IMR-90 (cell line): ENCODE results near the gene PARVB. TPM values are rescaled to one million over a fixed set of nuclear protein-coding genes. Genes with fewer than 3 reads are reported as not detected.

ENCODE experiments used
- ATAC-seq: fragments of 200-7000 bp; cut with Tn5 transposase; 2 replicates; pipeline ENCODE4 v1.9.1; 2020; ENCODE audit warnings: low read depth, mild to moderate bottlenecking, moderate library complexity
- BruUV-seq: library from RNA; stranded (reverse); fragments of 400-500 nt; replicated peaks from 2 replicates; lab custom pipeline; 2021; lab: Mats Ljungman, UMichigan
- CTCF ChIA-PET: fragments of 300-600 bp; formaldehyde crosslinking; extraction: SDS; loops from one replicate; lab custom pipeline; 2021; ENCODE audit warnings: antibody characterized with exemption; lab: Yijun Ruan, JAX
- POLR2A ChIA-PET: fragments of 300-600 bp; sonication (Branson Sonifier 250); formaldehyde crosslinking; loops from one replicate; lab custom pipeline; 2022; ENCODE audit warnings: antibody characterized with exemption; ENCODE audit not compliant: unreplicated experiment; lab: Charles Lee
- DNase-seq: peaks from one replicate; pipeline ENCODE4 v3.0.0; 2013
- H2AFZ ChIP-seq: replicated peaks from 2 replicates; pipeline ENCODE3; 2013; ENCODE audit warnings: low read length, mild to moderate bottlenecking; ENCODE audit not compliant: poor library complexity
- H2AK5ac ChIP-seq: 2 replicates; pipeline ENCODE4 v1.6.1; 2013; ENCODE audit warnings: low read depth, low read length, inconsistent platforms
- H2AK9ac ChIP-seq: replicated peaks from 2 replicates; pipeline ENCODE3; 2013; ENCODE audit warnings: mild to moderate bottlenecking, low read depth, low read length, moderate library complexity; ENCODE audit not compliant: poor library complexity
- H2BK120ac ChIP-seq: 2 replicates; pipeline ENCODE4 v1.6.1; 2013; ENCODE audit warnings: low read depth, low read length, inconsistent platforms
- H2BK15ac ChIP-seq: 3 replicates; pipeline ENCODE4 v1.6.1; 2013; ENCODE audit warnings: low read depth, low read length, inconsistent platforms
- H2BK20ac ChIP-seq: 2 replicates; pipeline ENCODE4 v1.6.1; 2013; ENCODE audit warnings: low read depth, mild to moderate bottlenecking, inconsistent platforms, low read length, moderate library complexity
- H2BK5ac ChIP-seq: 2 replicates; pipeline ENCODE4 v1.6.1; 2013; ENCODE audit warnings: mild to moderate bottlenecking, low read depth, low read length, inconsistent platforms; ENCODE audit not compliant: poor library complexity, severe bottlenecking
- H3K14ac ChIP-seq: replicated peaks from 2 replicates; pipeline ENCODE4 v1.6.1; 2013; ENCODE audit warnings: low read depth, low read length, inconsistent platforms
- H3K18ac ChIP-seq: 2 replicates; pipeline ENCODE4 v1.6.1; 2013; ENCODE audit warnings: low read depth, low read length, control low read depth
- H3K23ac ChIP-seq: 2 replicates; pipeline ENCODE4 v1.6.1; 2013; ENCODE audit warnings: low read depth, low read length, inconsistent platforms
- H3K27ac ChIP-seq: 2 replicates; pipeline ENCODE4 v1.5.1; 2013; ENCODE audit warnings: mild to moderate bottlenecking, control low read depth, low read length; ENCODE audit not compliant: insufficient read depth
- H3K27me3 ChIP-seq: 2 replicates; pipeline ENCODE4 v1.6.1; 2013; ENCODE audit warnings: low read length; ENCODE audit not compliant: control insufficient read depth, insufficient read depth
- H3K36me3 ChIP-seq: 2 replicates; pipeline ENCODE4 v1.6.1; 2013; ENCODE audit warnings: low read length, mixed read lengths; ENCODE audit not compliant: control insufficient read depth, insufficient read depth
- H3K4ac ChIP-seq: 2 replicates; pipeline ENCODE4 v1.6.1; 2013; ENCODE audit warnings: low read depth, low read length, inconsistent platforms
- H3K4me1 ChIP-seq: 2 replicates; pipeline ENCODE4 v1.6.1; 2013; ENCODE audit warnings: low read length, mixed read lengths; ENCODE audit not compliant: control insufficient read depth, insufficient read depth
- H3K4me2 ChIP-seq: 2 replicates; pipeline ENCODE4 v1.6.1; 2013; ENCODE audit warnings: low read depth, mild to moderate bottlenecking, control low read depth, low read length, moderate library complexity
- H3K4me3 ChIP-seq: 2 replicates; pipeline ENCODE4 v1.5.1; 2013; ENCODE audit warnings: low read depth, mild to moderate bottlenecking, control low read depth, low read length, moderate library complexity; ENCODE audit not compliant: insufficient read depth
- H3K56ac ChIP-seq: 2 replicates; pipeline ENCODE4 v1.6.1; 2013; ENCODE audit warnings: low read length, inconsistent platforms; ENCODE audit not compliant: insufficient read depth; ENCODE audit errors: extremely low read depth
- H3K79me1 ChIP-seq, 2 experiments: 2 replicates each; pipeline ENCODE4 v1.6.1; 2013; ENCODE audit warnings: low read length in 2 of 2, inconsistent platforms in 1 of 2, low read depth in 1 of 2
- H3K9ac ChIP-seq: 2 replicates; pipeline ENCODE4 v1.6.1; 2013; ENCODE audit warnings: low read depth, low read length, control low read depth
- H3K9me1 ChIP-seq: 2 replicates; pipeline ENCODE4 v1.6.1; 2013; ENCODE audit warnings: low read length, inconsistent platforms; ENCODE audit not compliant: insufficient read depth
- H3K9me3 ChIP-seq: 2 replicates; pipeline ENCODE4 v1.6.1; 2013; ENCODE audit warnings: low read length; ENCODE audit not compliant: control insufficient read depth, insufficient read depth
- H4K20me1 ChIP-seq: 2 replicates; pipeline ENCODE4 v1.6.1; 2013; ENCODE audit warnings: low read length, inconsistent platforms; ENCODE audit not compliant: insufficient read depth
- H4K5ac ChIP-seq: 2 replicates; pipeline ENCODE4 v1.6.1; 2013; ENCODE audit warnings: mild to moderate bottlenecking, low read depth, low read length, control low read depth
- H4K8ac ChIP-seq, 2 experiments: 2 replicates each; pipeline ENCODE4 v1.6.1; 2013; ENCODE audit warnings: low read depth in 2 of 2, low read length in 2 of 2, control low read depth in 1 of 2, inconsistent platforms in 1 of 2
- H4K91ac ChIP-seq: 2 replicates; pipeline ENCODE4 v1.6.1; 2013; ENCODE audit warnings: low read depth, low read length, inconsistent platforms; ENCODE audit not compliant: insufficient read depth
- CEBPB ChIP-seq: IDR thresholded peaks from 2 replicates; pipeline ENCODE4 v1.6.1; 2012; ENCODE audit warnings: low read depth, low read length, improper control_type of control experiment
- ELK1 ChIP-seq: fragments of 150-350 bp; IDR thresholded peaks from 2 replicates; pipeline ENCODE4 v1.6.1; 2016; ENCODE audit warnings: low read depth, mild to moderate bottlenecking, low read length, moderate library complexity, borderline replicate concordance
- MXI1 ChIP-seq: IDR thresholded peaks from 2 replicates; pipeline ENCODE4 v1.6.1; 2012; ENCODE audit warnings: low read depth, mild to moderate bottlenecking, low read length, moderate library complexity, borderline replicate concordance
- RAD21 ChIP-seq: IDR thresholded peaks from 2 replicates; pipeline ENCODE4 v1.6.1; 2012; ENCODE audit warnings: low read length, improper control_type of control experiment
- SMC3 ChIP-seq: fragments of 150-350 bp; IDR thresholded peaks from 2 replicates; pipeline ENCODE4 v1.6.1; 2016; ENCODE audit warnings: low read depth, mild to moderate bottlenecking, antibody characterized with exemption, low read length, moderate library complexity
- USF2 ChIP-seq: fragments of 150-350 bp; IDR thresholded peaks from 2 replicates; pipeline ENCODE4 v1.6.1; 2017; ENCODE audit warnings: mild to moderate bottlenecking, antibody characterized with exemption, low read length, low read depth
- WGBS, 2 experiments: methylation state at CpG; one replicate each; pipeline versions ENCODE4 v1.1.5 to v1.1.7; 2013; ENCODE audit warnings: missing lambda C conversion rate in 2 of 2; ENCODE audit not compliant: insufficient read length in 1 of 2; ENCODE audit errors: extremely low coverage in 2 of 2; 5-methylcytosine and 5-hydroxymethylcytosine counted together
- dilution Hi-C: fragments of 300-500 bp; cut with HindIII; formaldehyde crosslinking; loops from one replicate; pipeline ENCODE4 v1.14.3; 2018; ENCODE audit warnings: low sequenced_read_pairs; ENCODE audit not compliant: unreplicated experiment
- in situ Hi-C: fragments of 300-500 bp; cut with MboI; formaldehyde crosslinking; loops from 3 replicates; pipeline ENCODE4 v1.14.3; 2019; ENCODE audit warnings: low sequenced_read_pairs, inconsistent platforms, mixed read lengths
- intact Hi-C: fragments of 100-400 bp; cut with micrococcal nuclease; formaldehyde crosslinking; loops from 2 replicates; pipeline ENCODE4 v1.10.0; 2022
- polyA plus RNA-seq, 3 experiments: library from polyadenylated mRNA; depleted of rRNA; stranded (reverse); fragments of >200 nt; gene quantifications; 2 replicates each; pipeline ENCODE4 v1.2.3, GENCODE V29; 2012; ENCODE audit warnings: low replicate concordance in 1 of 3
- total RNA-seq: library from RNA; depleted of rRNA; stranded (reverse); fragments of >200 nt; gene quantifications from 2 replicates; pipeline ENCODE4 v1.2.3, GENCODE V29; 2012

Gene PARVB
- total and polyA plus RNA-seq, 2 of the 4 experiments (the other 2 are of a cell fraction): 44.3 to 53.9 TPM

DNA sequence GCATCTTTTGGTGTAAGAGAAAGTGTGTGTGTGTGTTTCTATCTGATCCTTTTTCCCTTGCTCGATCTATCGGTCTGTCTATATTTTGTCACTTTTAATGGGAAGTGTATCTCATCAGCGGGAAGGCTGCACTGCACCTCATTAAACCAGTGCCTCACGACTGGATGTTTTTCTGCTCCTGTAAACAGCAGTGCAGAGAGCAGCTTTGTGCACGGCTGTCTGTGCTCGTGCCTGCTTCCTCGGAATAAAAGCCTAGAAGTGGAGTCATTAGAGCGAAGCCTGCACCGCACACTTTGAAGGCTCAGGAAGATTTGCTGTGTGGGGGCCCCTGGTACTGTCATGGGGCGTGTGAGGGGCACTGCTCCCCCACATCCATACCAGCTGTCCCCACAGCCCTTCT, 129.6 kb downstream of the PARVB start:
- no peak overlapping the region for H3K56ac ChIP-seq
- H2AK5ac ChIP-seq: no peak overlapping the region
- H3K9ac ChIP-seq: no peak overlapping the region
- no peak for ATAC-seq
- H3K79me1 ChIP-seq: no peaks in the 10 kb centered on the region; a peak in 1 of 4 replicates
- TF ChIP-seq MXI1: no peak
- no peak for TF ChIP-seq CEBPB
- no peak for TF ChIP-seq ELK1
- TF ChIP-seq USF2: no peak
- no peak for TF ChIP-seq RAD21
- TF ChIP-seq SMC3: no peak
- H3K9me3 ChIP-seq: no peaks in the 10 kb centered on the region
- H2BK120ac ChIP-seq: no peak overlapping the region
- H3K27ac ChIP-seq: no peak overlapping the region
- peaks cover 10% of the 10 kb centered on the region for H3K9me1 ChIP-seq
- H2AFZ ChIP-seq: no peak overlapping the region
- no peak overlapping the region for H4K5ac ChIP-seq
- no peak overlapping the region for H4K8ac ChIP-seq
- intact Hi-C loops (no loop called here), in situ Hi-C loops (no loop called here), dilution Hi-C loops (no loop called here)
- no peaks in the 10 kb centered on the region for H4K20me1 ChIP-seq
- no peak for DNase-seq
- H3K18ac ChIP-seq: no peak overlapping the region
- CTCF ChIA-PET: no interaction called here
- POLR2A ChIA-PET: no interaction called here
- BruUV-seq: no TSS peak
- no peaks in the 10 kb centered on the region; the same call in 1 of the 2 replicates for H3K36me3 ChIP-seq
- no peak overlapping the region for H3K4me2 ChIP-seq
- H3K27me3 ChIP-seq: no peaks in the 10 kb centered on the region
- no peak overlapping the region for H3K4me3 ChIP-seq
- H2BK20ac ChIP-seq: no peak overlapping the region
- no peak overlapping the region for H3K4ac ChIP-seq
- H3K23ac ChIP-seq: no peak overlapping the region
- H3K14ac ChIP-seq: no peak overlapping the region
- H2AK9ac ChIP-seq: no peak overlapping the region
- H4K91ac ChIP-seq: no peak overlapping the region
- H2BK5ac ChIP-seq: no peak overlapping the region
- peaks cover 10% of the 10 kb centered on the region for H3K4me1 ChIP-seq
- H2BK15ac ChIP-seq: no peak overlapping the region
- WGBS, 2 experiments: 52% methylated on average over 3 of the region's 10 CpGs; no CpG with 5 or more reads in 1 of the 2 experiments
